NCI-H1048 (cell line): ENCODE data around the gene LRP2.

Source experiments
- DNase-seq: peaks from one replicate; lab custom pipeline; 2025; lab: John Stamatoyannopoulos, UW

Gene LRP2

GRCh38 chr2:169119851-169120250, 242.5 kb downstream of the LRP2 start:
- no peak for DNase-seq

GRCh38 chr2:169119123-169119760, 243.1 kb downstream of the LRP2 start:
- DNase-seq = no peak

GRCh38 chr2:169118060-169118459, 244.3 kb downstream of the LRP2 start:
- DNase-seq = no peak

GRCh38 chr2:169116993-169117392, 245.3 kb downstream of the LRP2 start:
- no peak for DNase-seq

- DNase-seq = no peak
Observed at GRCh38 chr2:169116327-169116726, 246.0 kb downstream of the LRP2 start.

- DNase-seq = no peak
Observed at GRCh38 chr2:169114056-169114455, 248.3 kb downstream of the LRP2 start.

- no peak for DNase-seq
Observed at GRCh38 chr2:169112841-169113240, 249.5 kb downstream of the LRP2 start.

- no peak for DNase-seq
Observed at GRCh38 chr2:169110916-169111315, 251.4 kb downstream of the LRP2 start.

- no peak for DNase-seq
Observed at GRCh38 chr2:169110419-169110818, 251.9 kb downstream of the LRP2 start.

GRCh38 chr2:169109502-169110409, 252.6 kb downstream of the LRP2 start:
- DNase-seq = peak; percentile 34

- DNase-seq = no peak
Observed at GRCh38 chr2:169108099-169108884, 254.0 kb downstream of the LRP2 start.

- DNase-seq = no peak
Observed at GRCh38 chr2:169107645-169108044, 254.7 kb downstream of the LRP2 start.

- no peak for DNase-seq
Observed at GRCh38 chr2:169106563-169107545, 255.5 kb downstream of the LRP2 start.

- no peak for DNase-seq
Observed at GRCh38 chr2:169106134-169106533, 256.2 kb downstream of the LRP2 start.

- no peak for DNase-seq
Observed at GRCh38 chr2:169105476-169105875, 256.9 kb downstream of the LRP2 start.

GRCh38 chr2:169104848-169105247, 257.5 kb downstream of the LRP2 start:
- DNase-seq = no peak

GRCh38 chr2:169095621-169096105, 266.7 kb downstream of the LRP2 start:
- no peak for DNase-seq

GRCh38 chr2:169094676-169095075, 267.7 kb downstream of the LRP2 start:
- DNase-seq = no peak

GRCh38 chr2:169093535-169093934, 268.8 kb downstream of the LRP2 start:
- DNase-seq = no peak

GRCh38 chr2:169091761-169092519, 270.4 kb downstream of the LRP2 start:
- DNase-seq = no peak
